ENCODE measurements around the gene ZP1.

ZP1 gene

DNA sequence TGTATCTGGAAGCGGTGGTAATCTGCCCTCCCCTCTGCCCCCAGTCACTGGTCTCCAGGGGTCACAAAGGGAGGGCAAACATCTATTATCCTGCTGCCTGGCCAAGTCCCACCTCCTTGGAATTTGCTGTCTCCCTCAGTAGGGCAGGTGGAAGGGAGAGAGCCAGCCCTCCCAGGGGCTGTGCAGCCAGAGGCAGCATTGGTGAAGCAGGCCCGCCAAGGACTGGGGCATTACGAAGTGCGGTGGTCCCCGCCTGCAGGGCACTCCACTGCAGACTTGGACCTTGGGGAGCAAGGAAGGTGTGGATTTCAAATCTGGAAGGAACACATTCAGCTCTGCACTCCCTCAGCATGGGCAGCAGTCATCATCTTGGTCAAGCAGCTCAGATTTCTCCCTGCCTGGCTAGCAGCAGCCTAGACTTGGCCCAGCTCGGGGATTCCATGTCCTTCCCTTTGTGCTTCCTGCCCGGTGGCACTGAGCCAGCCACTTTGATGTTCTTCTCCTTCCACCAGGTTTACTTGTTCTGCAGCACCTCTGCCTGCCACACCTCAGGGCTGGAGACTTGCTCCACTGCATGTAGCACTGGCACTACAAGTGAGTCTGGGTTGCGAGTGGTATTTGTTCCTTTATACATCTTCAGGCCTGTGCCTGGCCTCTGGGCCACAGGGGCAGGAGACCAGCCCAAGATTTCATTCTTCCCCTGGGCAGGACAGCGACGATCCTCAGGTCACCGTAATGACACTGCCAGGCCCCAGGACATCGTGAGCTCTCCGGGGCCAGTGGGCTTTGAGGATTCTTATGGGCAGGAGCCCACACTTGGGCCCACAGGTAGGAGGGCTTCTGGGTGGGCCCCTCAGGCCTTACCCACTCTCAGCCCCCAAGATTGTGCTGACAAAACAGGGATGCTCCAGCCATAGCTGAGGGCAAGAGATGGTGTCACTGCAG is 7.4 kb downstream of the ZP1 start:
- H3K4me1 ChIP-seq (ENCODE audit: insufficient read depth, low read length, poor library complexity, severe bottlenecking), result peaks cover 69% of the 10 kb centered on the region
- no peaks in the 10 kb centered on the region for H3F3A ChIP-seq (ENCODE audit: low read depth)
- no peak overlapping the region for H2AFZ ChIP-seq (ENCODE audit: low read length)
- H3K9me3 ChIP-seq (ENCODE audit: insufficient read depth, low read depth, low read length), result no peaks in the 10 kb centered on the region
- H3K79me2 ChIP-seq (ENCODE audit: insufficient read depth, low read length), result no peaks in the 10 kb centered on the region
- no peaks in the 10 kb centered on the region for H3K9me2 ChIP-seq (replicated peaks; ENCODE audit: low read depth, low read length)
- TF ChIP-seq EZH2phosphoT487 (IDR thresholded peaks at IDR 0.05; ENCODE audit: borderline replicate concordance), result no peak
- TF ChIP-seq, protein P1, sequence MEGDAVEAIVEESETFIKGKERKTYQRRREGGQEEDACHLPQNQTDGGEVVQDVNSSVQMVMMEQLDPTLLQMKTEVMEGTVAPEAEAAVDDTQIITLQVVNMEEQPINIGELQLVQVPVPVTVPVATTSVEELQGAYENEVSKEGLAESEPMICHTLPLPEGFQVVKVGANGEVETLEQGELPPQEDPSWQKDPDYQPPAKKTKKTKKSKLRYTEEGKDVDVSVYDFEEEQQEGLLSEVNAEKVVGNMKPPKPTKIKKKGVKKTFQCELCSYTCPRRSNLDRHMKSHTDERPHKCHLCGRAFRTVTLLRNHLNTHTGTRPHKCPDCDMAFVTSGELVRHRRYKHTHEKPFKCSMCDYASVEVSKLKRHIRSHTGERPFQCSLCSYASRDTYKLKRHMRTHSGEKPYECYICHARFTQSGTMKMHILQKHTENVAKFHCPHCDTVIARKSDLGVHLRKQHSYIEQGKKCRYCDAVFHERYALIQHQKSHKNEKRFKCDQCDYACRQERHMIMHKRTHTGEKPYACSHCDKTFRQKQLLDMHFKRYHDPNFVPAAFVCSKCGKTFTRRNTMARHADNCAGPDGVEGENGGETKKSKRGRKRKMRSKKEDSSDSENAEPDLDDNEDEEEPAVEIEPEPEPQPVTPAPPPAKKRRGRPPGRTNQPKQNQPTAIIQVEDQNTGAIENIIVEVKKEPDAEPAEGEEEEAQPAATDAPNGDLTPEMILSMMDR (conservative IDR thresholded peaks at IDR 0.05; ENCODE audit: low read length), result no peak
- H3K4me3 ChIP-seq (ENCODE audit: low read length, poor library complexity, severe bottlenecking), result no peak overlapping the region
- H3K36me3 ChIP-seq (ENCODE audit: insufficient read depth, low read length), result no peaks in the 10 kb centered on the region
- no peaks in the 10 kb centered on the region for H3K27me3 ChIP-seq (ENCODE audit: insufficient read depth, low read length, poor library complexity, severe bottlenecking)
- H3K9ac ChIP-seq (ENCODE audit: low read depth, low read length, poor library complexity, severe bottlenecking), result no peak overlapping the region
- H4K20me1 ChIP-seq (ENCODE audit: insufficient read depth, low read length, poor library complexity, severe bottlenecking), result no peaks in the 10 kb centered on the region
- H3K4me2 ChIP-seq (ENCODE audit: low read depth, low read length, poor library complexity, severe bottlenecking), result no peak overlapping the region

DNA sequence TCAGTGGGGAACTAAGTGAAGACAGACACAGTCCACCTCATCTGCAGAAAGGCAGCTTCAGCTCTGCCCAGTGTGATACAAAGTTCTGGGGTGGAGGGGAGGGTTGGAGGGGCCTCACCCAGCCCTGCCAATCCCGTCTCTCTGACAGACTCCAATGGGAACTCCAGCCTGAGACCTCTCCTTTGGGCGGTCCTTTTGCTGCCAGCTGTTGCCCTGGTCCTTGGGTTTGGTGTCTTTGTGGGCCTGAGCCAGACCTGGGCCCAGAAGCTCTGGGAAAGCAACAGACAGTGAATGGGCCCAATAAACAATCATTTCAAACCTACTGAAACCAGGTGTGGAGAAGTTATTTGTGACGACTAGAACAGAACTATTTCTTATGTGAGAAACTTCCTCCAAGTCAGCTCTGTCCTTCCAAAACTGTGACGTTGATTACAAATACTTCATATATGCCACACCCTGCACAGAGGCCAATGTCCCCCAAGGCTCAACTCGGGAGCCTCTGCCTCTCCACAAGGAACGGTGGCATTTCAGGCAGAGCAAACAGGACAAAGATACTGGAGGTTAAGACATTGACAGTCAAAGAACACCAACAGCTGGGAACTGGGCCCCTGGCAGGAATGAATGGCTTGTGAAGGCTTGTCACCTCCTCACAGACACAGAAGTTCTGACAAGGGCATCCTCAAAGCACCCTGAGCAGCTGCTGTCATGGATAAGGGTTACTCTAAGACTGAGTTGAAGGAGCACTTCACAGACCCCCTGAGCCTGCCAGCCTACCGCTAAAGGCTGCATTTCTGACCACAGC is 8.2 kb downstream of the ZP1 start:
- Histone ChIP-seq H3F3A (ENCODE audit: low read depth) (no peaks in the 10 kb centered on the region), H3K9me2 (replicated peaks; ENCODE audit: low read depth, low read length) (no peaks in the 10 kb centered on the region), H3K27me3 (ENCODE audit: insufficient read depth, low read length, poor library complexity, severe bottlenecking) (no peaks in the 10 kb centered on the region), H2AFZ (ENCODE audit: low read length) (no peak overlapping the region), H3K36me3 (ENCODE audit: insufficient read depth, low read length) (no peaks in the 10 kb centered on the region), H3K4me2 (ENCODE audit: low read depth, low read length, poor library complexity, severe bottlenecking) (no peak overlapping the region), H3K4me3 (ENCODE audit: low read length, poor library complexity, severe bottlenecking) (no peak overlapping the region), H3K4me1 (ENCODE audit: insufficient read depth, low read length, poor library complexity, severe bottlenecking) (peaks cover 69% of the 10 kb centered on the region), H3K9me3 (ENCODE audit: insufficient read depth, low read depth, low read length) (no peaks in the 10 kb centered on the region), H4K20me1 (ENCODE audit: insufficient read depth, low read length, poor library complexity, severe bottlenecking) (no peaks in the 10 kb centered on the region), H3K79me2 (ENCODE audit: insufficient read depth, low read length) (no peaks in the 10 kb centered on the region), H3K9ac (ENCODE audit: low read depth, low read length, poor library complexity, severe bottlenecking) (no peak overlapping the region)
- TF ChIP-seq EZH2phosphoT487 (IDR thresholded peaks at IDR 0.05; ENCODE audit: borderline replicate concordance), result no peak
- TF ChIP-seq, protein P1 (conservative IDR thresholded peaks at IDR 0.05; ENCODE audit: low read length), result no peak

DNA sequence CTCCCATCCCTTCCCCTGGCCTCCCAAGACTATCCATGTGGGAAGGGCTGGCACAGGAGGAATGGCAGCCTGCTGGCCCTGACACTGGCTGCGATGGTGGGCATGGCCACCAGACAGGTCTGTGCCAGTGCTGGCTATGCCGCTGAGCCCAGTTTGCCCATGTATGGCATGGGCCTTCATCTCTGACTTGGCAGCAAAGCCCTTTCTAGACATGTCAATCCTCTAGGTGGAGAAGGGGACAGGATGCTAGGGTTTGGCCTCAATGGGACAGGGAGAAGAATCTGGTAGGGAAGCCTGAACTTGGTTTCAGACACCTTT is 8.8 kb downstream of the ZP1 start:
- no peaks in the 10 kb centered on the region for H3K36me3 ChIP-seq (ENCODE audit: insufficient read depth, low read length)
- no peaks in the 10 kb centered on the region for H3K9me3 ChIP-seq (ENCODE audit: insufficient read depth, low read depth, low read length)
- no peaks in the 10 kb centered on the region for H3K27me3 ChIP-seq (ENCODE audit: insufficient read depth, low read length, poor library complexity, severe bottlenecking)
- no peaks in the 10 kb centered on the region for H3K9me2 ChIP-seq (replicated peaks; ENCODE audit: low read depth, low read length)
- H3F3A ChIP-seq (ENCODE audit: low read depth), result no peaks in the 10 kb centered on the region
- no peaks in the 10 kb centered on the region for H3K79me2 ChIP-seq (ENCODE audit: insufficient read depth, low read length)
- H3K9ac ChIP-seq (ENCODE audit: low read depth, low read length, poor library complexity, severe bottlenecking), result no peak overlapping the region
- no peak overlapping the region for H3K4me3 ChIP-seq (ENCODE audit: low read length, poor library complexity, severe bottlenecking)
- no peak overlapping the region for H2AFZ ChIP-seq (ENCODE audit: low read length)
- no peak overlapping the region for H3K4me2 ChIP-seq (ENCODE audit: low read depth, low read length, poor library complexity, severe bottlenecking)
- TF ChIP-seq, protein P1 (conservative IDR thresholded peaks at IDR 0.05; ENCODE audit: low read length), result no peak
- no peak for TF ChIP-seq EZH2phosphoT487 (IDR thresholded peaks at IDR 0.05; ENCODE audit: borderline replicate concordance)
- peaks cover 69% of the 10 kb centered on the region for H3K4me1 ChIP-seq (ENCODE audit: insufficient read depth, low read length, poor library complexity, severe bottlenecking)
- no peaks in the 10 kb centered on the region for H4K20me1 ChIP-seq (ENCODE audit: insufficient read depth, low read length, poor library complexity, severe bottlenecking)
